ENCODE data around the gene LRIG1.

LRIG1 gene

GRCh38 chr3:66416556-66417304, 84.1 kb downstream of the LRIG1 start:
- no peak for TF ChIP-seq CEBPB (IDR thresholded peaks at IDR 0.05)
- TF ChIP-seq CREB1 (IDR thresholded peaks at IDR 0.05; ENCODE audit: low read depth): no peak
- TF ChIP-seq YY1 (IDR thresholded peaks at IDR 0.05; ENCODE audit: low read depth): no peak
- TF ChIP-seq TAF1 (IDR thresholded peaks at IDR 0.05; ENCODE audit: low read depth): no peak
- no peak for TF ChIP-seq ZBTB7A (IDR thresholded peaks at IDR 0.05; ENCODE audit: low read depth)
- TF ChIP-seq, protein P1, sequence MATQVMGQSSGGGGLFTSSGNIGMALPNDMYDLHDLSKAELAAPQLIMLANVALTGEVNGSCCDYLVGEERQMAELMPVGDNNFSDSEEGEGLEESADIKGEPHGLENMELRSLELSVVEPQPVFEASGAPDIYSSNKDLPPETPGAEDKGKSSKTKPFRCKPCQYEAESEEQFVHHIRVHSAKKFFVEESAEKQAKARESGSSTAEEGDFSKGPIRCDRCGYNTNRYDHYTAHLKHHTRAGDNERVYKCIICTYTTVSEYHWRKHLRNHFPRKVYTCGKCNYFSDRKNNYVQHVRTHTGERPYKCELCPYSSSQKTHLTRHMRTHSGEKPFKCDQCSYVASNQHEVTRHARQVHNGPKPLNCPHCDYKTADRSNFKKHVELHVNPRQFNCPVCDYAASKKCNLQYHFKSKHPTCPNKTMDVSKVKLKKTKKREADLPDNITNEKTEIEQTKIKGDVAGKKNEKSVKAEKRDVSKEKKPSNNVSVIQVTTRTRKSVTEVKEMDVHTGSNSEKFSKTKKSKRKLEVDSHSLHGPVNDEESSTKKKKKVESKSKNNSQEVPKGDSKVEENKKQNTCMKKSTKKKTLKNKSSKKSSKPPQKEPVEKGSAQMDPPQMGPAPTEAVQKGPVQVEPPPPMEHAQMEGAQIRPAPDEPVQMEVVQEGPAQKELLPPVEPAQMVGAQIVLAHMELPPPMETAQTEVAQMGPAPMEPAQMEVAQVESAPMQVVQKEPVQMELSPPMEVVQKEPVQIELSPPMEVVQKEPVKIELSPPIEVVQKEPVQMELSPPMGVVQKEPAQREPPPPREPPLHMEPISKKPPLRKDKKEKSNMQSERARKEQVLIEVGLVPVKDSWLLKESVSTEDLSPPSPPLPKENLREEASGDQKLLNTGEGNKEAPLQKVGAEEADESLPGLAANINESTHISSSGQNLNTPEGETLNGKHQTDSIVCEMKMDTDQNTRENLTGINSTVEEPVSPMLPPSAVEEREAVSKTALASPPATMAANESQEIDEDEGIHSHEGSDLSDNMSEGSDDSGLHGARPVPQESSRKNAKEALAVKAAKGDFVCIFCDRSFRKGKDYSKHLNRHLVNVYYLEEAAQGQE (IDR thresholded peaks at IDR 0.05; ENCODE audit: low read depth): no peak
- no peak for TF ChIP-seq FOXM1 (IDR thresholded peaks at IDR 0.05; ENCODE audit: borderline replicate concordance, low read depth)
- no peak for TF ChIP-seq NFIC (IDR thresholded peaks at IDR 0.05)
- no peak for TF ChIP-seq EGR1 (IDR thresholded peaks at IDR 0.05)
- TF ChIP-seq TCF12 (IDR thresholded peaks at IDR 0.05; ENCODE audit: low read depth): no peak
- TF ChIP-seq TEAD4 (IDR thresholded peaks at IDR 0.05): no peak
- TF ChIP-seq, protein P2, sequence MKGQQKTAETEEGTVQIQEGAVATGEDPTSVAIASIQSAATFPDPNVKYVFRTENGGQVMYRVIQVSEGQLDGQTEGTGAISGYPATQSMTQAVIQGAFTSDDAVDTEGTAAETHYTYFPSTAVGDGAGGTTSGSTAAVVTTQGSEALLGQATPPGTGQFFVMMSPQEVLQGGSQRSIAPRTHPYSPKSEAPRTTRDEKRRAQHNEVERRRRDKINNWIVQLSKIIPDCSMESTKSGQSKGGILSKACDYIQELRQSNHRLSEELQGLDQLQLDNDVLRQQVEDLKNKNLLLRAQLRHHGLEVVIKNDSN (IDR thresholded peaks at IDR 0.05): no peak
- no peak for TF ChIP-seq RAD21 (IDR thresholded peaks at IDR 0.05; ENCODE audit: low read depth)
- no peak for TF ChIP-seq MAX (IDR thresholded peaks at IDR 0.05)
- no peak for TF ChIP-seq EP300 (IDR thresholded peaks at IDR 0.05; ENCODE audit: borderline replicate concordance)

DNA sequence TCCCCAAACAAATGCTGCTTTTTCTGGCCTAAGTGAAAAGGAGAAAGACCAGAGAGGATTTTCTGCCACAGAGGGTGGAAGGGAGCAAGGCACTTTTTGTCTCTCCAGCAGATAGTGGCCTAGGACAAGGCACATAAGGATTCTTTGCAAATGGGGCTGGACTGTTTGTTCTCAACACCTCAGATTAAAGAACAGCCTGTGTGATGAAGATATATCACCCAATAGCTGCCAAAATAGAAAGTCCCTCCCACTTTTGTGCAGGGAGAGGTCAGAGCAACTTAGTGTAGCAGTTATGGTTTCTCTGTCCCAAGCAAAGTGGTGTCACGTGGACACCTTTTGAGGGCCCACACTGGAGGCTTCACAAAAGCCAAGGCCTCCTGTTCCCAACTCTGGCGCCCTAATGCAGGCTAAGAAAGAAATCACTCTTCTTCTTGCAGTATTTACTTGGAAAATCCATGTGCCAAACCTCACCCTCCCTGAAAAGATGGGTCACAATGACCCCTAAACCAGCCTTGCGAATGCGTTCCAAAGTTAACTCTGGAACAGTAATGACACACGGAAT, 84.9 kb downstream of the LRIG1 start:
- TF ChIP-seq ZBTB7A (IDR thresholded peaks at IDR 0.05; ENCODE audit: low read depth) (no peak), EP300 (IDR thresholded peaks at IDR 0.05; ENCODE audit: borderline replicate concordance) (no peak), TEAD4 (IDR thresholded peaks at IDR 0.05) (no peak), TAF1 (IDR thresholded peaks at IDR 0.05; ENCODE audit: low read depth) (no peak)

GRCh38 chr3:66414846-66415245, 86.0 kb downstream of the LRIG1 start:
- no peak for TF ChIP-seq MAX (IDR thresholded peaks at IDR 0.05)
- TF ChIP-seq, protein P1 (IDR thresholded peaks at IDR 0.05; ENCODE audit: low read depth): no peak
- no peak for TF ChIP-seq TEAD4 (IDR thresholded peaks at IDR 0.05)
- TF ChIP-seq CEBPB (IDR thresholded peaks at IDR 0.05): no peak
- TF ChIP-seq NFIC (IDR thresholded peaks at IDR 0.05): no peak
- TF ChIP-seq TCF12 (IDR thresholded peaks at IDR 0.05; ENCODE audit: low read depth): no peak
- TF ChIP-seq, protein P2 (IDR thresholded peaks at IDR 0.05): no peak
- no peak for TF ChIP-seq EP300 (IDR thresholded peaks at IDR 0.05; ENCODE audit: borderline replicate concordance)
- TF ChIP-seq TAF1 (IDR thresholded peaks at IDR 0.05; ENCODE audit: low read depth): no peak
- TF ChIP-seq RAD21 (IDR thresholded peaks at IDR 0.05; ENCODE audit: low read depth): no peak
- TF ChIP-seq YY1 (IDR thresholded peaks at IDR 0.05; ENCODE audit: low read depth): no peak

DNA sequence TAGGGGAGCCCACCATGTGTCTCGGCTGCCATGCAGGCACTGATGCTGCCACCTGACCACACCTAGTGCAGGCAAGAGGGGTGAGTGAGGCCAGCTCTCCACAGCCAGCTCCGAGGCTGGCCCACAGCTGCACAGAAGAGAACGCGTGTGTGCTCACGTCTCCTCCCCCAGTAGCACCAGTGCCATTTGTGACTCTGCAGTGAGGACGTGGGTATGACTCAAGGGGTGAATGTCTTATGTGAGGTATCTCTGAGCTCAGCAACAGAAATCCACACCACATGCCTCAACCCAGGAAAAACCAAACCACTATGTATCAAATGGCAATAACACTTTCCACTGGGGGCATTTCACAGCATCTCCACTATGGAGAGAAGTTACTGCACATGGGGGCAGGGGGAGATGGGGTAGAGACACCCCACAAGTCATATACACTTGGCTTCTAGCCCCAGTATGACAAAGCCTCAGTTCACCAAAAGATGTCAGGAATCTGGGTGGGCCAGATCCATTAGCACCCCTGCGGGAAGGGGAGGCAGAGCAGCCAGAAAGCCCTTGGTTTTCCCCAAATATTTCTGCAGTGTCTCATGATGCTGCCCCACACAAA, 87.6 kb downstream of the LRIG1 start:
- TF ChIP-seq CEBPB (IDR thresholded peaks at IDR 0.05) (no peak), MAX (IDR thresholded peaks at IDR 0.05) (no peak), FOXM1 (IDR thresholded peaks at IDR 0.05; ENCODE audit: borderline replicate concordance, low read depth) (no peak), RAD21 (IDR thresholded peaks at IDR 0.05; ENCODE audit: low read depth) (no peak), TCF12 (IDR thresholded peaks at IDR 0.05; ENCODE audit: low read depth) (no peak), EGR1 (IDR thresholded peaks at IDR 0.05) (no peak), CREB1 (IDR thresholded peaks at IDR 0.05; ENCODE audit: low read depth) (no peak), TAF1 (IDR thresholded peaks at IDR 0.05; ENCODE audit: low read depth) (no peak), ZBTB7A (IDR thresholded peaks at IDR 0.05; ENCODE audit: low read depth) (no peak), EP300 (IDR thresholded peaks at IDR 0.05; ENCODE audit: borderline replicate concordance) (no peak), TEAD4 (IDR thresholded peaks at IDR 0.05) (no peak), NFIC (IDR thresholded peaks at IDR 0.05) (no peak)
- TF ChIP-seq, protein P1 (IDR thresholded peaks at IDR 0.05; ENCODE audit: low read depth): no peak
- TF ChIP-seq, protein P2 (IDR thresholded peaks at IDR 0.05): no peak

Data from Ishikawa (cell line).